Vagina (tissue), 2 donors: ENCODE data around the gene ZC3H14. TPM values are rescaled to one million over a fixed set of nuclear protein-coding genes. Genes with fewer than 3 reads are reported as not detected.

Experiments
- DNase-seq, 2 donors: peaks; one replicate each; pipeline ENCODE4 v3.0.0-alpha.2; 2017; ENCODE audit errors: extremely low spot score in 2 of 2
- H3K27ac ChIP-seq: fragments of 200-600 bp; sonication (generic); one replicate; pipeline ENCODE4 v1.5.1; 2019
- H3K27me3 ChIP-seq: fragments of 200-600 bp; sonication (generic); one replicate; pipeline ENCODE4 v1.5.1; 2019
- H3K36me3 ChIP-seq, 2 donors: fragments of 200-600 bp; sonication (generic); one replicate each; pipeline ENCODE4 v1.5.1; 2017 to 2019
- H3K4me1 ChIP-seq: fragments of 200-600 bp; sonication (generic); one replicate; pipeline ENCODE4 v1.5.1; 2019
- H3K4me3 ChIP-seq, 2 donors: fragments of 200-600 bp; sonication (generic); 1 replicate in 1 of 2; 2 replicates in 1 of 2; pipeline ENCODE4 v1.5.1; 2016 to 2019
- H3K9me3 ChIP-seq: fragments of 200-600 bp; sonication (generic); one replicate; pipeline ENCODE4 v1.5.1; 2019
- POLR2A ChIP-seq, 2 donors: fragments of 450-650 bp; IDR thresholded peaks; one replicate each; pipeline ENCODE4 v1.6.1; 2017; ENCODE audit warnings: antibody characterized with exemption in 2 of 2, mild to moderate bottlenecking in 2 of 2, moderate library complexity in 2 of 2
- POLR2AphosphoS5 ChIP-seq, 2 donors: sonication (generic); formaldehyde crosslinking; IDR thresholded peaks; one replicate each; pipeline ENCODE4 v1.9.0; 2017; ENCODE audit warnings: antibody characterized with exemption in 2 of 2, mild to moderate bottlenecking in 2 of 2, low read depth in 1 of 2; ENCODE audit not compliant: insufficient read depth in 1 of 2
- intact Hi-C: fragments of 100-400 bp; cut with DNase I; formaldehyde crosslinking; loops from one replicate; pipeline ENCODE4 v1.15.1; 2023
- total RNA-seq: library from RNA; depleted of rRNA; stranded (reverse); fragments of >200 nt; gene quantifications from one replicate; pipeline ENCODE4 v1.2.3, GENCODE V29; 2016
- TF ChIP-seq, protein P1 (sequence below), 3 experiments: fragments of 450-650 bp in 2 of 3; fragments of 200-600 bp in 1 of 3; sonication (generic) in 1 of 3; IDR thresholded peaks; one replicate each; pipeline ENCODE4 v1.5.1; 2017 to 2019; ENCODE audit warnings: antibody characterized with exemption in 3 of 3, mild to moderate bottlenecking in 2 of 3, moderate library complexity in 2 of 3

ZC3H14 gene
- total RNA-seq, 1 donor from 2014 or later, result 58.4 TPM

DNA sequence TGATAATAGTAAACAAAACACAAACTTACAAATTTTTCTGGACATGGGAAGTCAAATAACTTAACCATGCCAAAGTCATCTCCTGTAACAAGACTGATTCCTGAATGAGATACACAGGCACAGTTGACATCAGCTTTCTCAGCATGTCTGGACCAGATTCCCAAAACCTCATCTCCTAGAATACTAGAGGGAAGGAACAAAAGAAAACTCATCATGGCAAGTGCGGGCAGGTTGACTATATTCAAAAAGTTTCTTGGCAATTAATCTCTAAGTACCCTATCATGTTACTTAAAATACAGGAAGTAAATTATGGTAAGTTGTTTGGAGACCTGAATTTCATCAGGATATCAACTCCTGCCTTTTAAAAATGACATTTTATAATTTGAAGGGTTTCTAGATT, 53.9 kb downstream of the ZC3H14 start:
- H3K27ac ChIP-seq, result no peak overlapping the region
- H3K4me3 ChIP-seq, result no peak overlapping the region
- H3K36me3 ChIP-seq, result peaks cover 0 to 10% of the 10 kb centered on the region in 2 donors
- H3K27me3 ChIP-seq, result no peaks in the 10 kb centered on the region
- intact Hi-C loops, result no loop called here
- H3K4me1 ChIP-seq, result peaks cover 12% of the 10 kb centered on the region
- no peaks in the 10 kb centered on the region for H3K9me3 ChIP-seq
- no peak for DNase-seq
- TF ChIP-seq, protein P1, sequence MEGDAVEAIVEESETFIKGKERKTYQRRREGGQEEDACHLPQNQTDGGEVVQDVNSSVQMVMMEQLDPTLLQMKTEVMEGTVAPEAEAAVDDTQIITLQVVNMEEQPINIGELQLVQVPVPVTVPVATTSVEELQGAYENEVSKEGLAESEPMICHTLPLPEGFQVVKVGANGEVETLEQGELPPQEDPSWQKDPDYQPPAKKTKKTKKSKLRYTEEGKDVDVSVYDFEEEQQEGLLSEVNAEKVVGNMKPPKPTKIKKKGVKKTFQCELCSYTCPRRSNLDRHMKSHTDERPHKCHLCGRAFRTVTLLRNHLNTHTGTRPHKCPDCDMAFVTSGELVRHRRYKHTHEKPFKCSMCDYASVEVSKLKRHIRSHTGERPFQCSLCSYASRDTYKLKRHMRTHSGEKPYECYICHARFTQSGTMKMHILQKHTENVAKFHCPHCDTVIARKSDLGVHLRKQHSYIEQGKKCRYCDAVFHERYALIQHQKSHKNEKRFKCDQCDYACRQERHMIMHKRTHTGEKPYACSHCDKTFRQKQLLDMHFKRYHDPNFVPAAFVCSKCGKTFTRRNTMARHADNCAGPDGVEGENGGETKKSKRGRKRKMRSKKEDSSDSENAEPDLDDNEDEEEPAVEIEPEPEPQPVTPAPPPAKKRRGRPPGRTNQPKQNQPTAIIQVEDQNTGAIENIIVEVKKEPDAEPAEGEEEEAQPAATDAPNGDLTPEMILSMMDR (IDR thresholded peaks at IDR 0.05), result no peak
- peak in 1 of 2 donors; percentile 42 for TF ChIP-seq POLR2AphosphoS5 (IDR thresholded peaks at IDR 0.05; ENCODE audit: insufficient read depth in 1 of 2, low read depth in 1 of 2)
- no peak for TF ChIP-seq POLR2A (IDR thresholded peaks at IDR 0.05)

DNA sequence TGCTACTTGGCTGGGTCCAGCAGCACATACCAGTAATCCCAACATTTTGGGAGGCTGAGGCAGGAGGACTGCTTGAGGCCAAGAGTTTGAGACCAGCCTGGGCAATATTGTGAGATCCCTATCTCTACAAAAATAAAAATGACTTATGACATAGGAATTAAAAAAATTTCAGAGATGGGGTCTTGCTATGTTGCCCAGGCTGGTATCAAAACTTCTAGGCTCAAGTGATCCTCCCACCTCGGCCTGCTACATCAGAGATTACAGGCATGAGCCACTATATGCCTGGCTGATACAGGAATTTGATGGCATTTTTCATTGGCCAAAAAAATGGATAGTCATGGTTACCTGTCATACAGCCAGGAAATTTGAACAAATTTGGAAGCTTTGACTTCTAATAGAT, 54.6 kb downstream of the ZC3H14 start:
- H3K36me3 ChIP-seq, result peaks cover 0 to 3% of the 10 kb centered on the region in 2 donors
- H3K4me3 ChIP-seq, result no peak overlapping the region
- H3K27me3 ChIP-seq, result no peaks in the 10 kb centered on the region
- no peak for TF ChIP-seq POLR2AphosphoS5 (IDR thresholded peaks at IDR 0.05; ENCODE audit: insufficient read depth in 1 of 2, low read depth in 1 of 2)
- no peak for TF ChIP-seq POLR2A (IDR thresholded peaks at IDR 0.05)
- TF ChIP-seq, protein P1 (IDR thresholded peaks at IDR 0.05), result no peak
- no peak for DNase-seq
- no peaks in the 10 kb centered on the region for H3K9me3 ChIP-seq
- H3K4me1 ChIP-seq, result peaks cover 12% of the 10 kb centered on the region
- intact Hi-C loops, result no loop called here
- no peak overlapping the region for H3K27ac ChIP-seq

DNA sequence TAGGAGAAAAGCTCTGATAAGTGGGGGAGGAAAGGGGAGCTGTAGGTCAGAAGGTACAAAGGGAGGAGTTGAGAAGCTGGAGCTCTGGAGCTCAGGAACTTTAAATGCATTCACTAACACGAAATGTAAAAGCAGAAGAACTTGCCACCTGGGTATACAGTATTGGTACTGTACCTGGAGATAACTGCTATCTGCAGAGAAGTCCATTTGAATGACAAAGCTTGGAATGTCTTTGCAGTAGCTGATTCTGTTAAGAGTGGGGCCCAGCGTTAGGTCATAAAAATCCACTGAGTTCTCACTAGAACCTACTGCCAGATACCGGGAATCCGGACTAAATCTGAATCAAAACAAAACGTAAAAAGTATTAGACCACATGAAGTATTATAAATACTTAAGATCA, 55.6 kb downstream of the ZC3H14 start:
- intact Hi-C loops, result no loop called here
- Histone ChIP-seq H3K4me3 (no peak overlapping the region), H3K36me3 (no peaks in the 10 kb centered on the region), H3K27ac (no peak overlapping the region), H3K9me3 (no peaks in the 10 kb centered on the region), H3K4me1 (peaks cover 11% of the 10 kb centered on the region), H3K27me3 (no peaks in the 10 kb centered on the region)
- no peak for DNase-seq
- TF ChIP-seq, protein P1 (IDR thresholded peaks at IDR 0.05), result no peak
- TF ChIP-seq POLR2AphosphoS5 (IDR thresholded peaks at IDR 0.05; ENCODE audit: insufficient read depth in 1 of 2, low read depth in 1 of 2), result no peak

DNA sequence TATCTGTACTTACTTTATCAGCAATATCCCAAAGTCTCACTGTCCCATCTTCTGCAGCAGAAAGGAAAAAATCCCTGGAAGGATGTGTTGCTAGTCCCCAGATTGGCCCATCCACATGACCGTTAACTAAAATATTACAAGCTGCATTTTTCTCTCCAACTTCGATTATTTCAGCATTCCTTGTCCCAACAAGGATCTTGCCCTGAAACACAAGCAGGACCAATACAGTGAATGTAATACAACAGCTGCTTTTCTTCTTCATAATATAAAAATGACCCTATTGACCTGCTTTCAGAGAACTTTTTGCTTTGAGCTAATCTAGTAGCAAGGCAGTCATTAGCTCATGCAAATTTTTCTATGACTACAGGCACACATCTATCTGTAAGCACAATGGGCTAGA, 58.3 kb downstream of the ZC3H14 start:
- no peak overlapping the region for H3K27ac ChIP-seq
- H3K36me3 ChIP-seq, result no peaks in the 10 kb centered on the region
- TF ChIP-seq POLR2A (IDR thresholded peaks at IDR 0.05) (no peak), POLR2AphosphoS5 (IDR thresholded peaks at IDR 0.05; ENCODE audit: insufficient read depth in 1 of 2, low read depth in 1 of 2) (no peak)
- TF ChIP-seq, protein P1 (IDR thresholded peaks at IDR 0.05), result no peak
- H3K9me3 ChIP-seq, result no peaks in the 10 kb centered on the region
- H3K4me3 ChIP-seq, result no peak overlapping the region
- intact Hi-C loops, result no loop called here
- no peaks in the 10 kb centered on the region for H3K4me1 ChIP-seq
- no peak for DNase-seq
- no peaks in the 10 kb centered on the region for H3K27me3 ChIP-seq

DNA sequence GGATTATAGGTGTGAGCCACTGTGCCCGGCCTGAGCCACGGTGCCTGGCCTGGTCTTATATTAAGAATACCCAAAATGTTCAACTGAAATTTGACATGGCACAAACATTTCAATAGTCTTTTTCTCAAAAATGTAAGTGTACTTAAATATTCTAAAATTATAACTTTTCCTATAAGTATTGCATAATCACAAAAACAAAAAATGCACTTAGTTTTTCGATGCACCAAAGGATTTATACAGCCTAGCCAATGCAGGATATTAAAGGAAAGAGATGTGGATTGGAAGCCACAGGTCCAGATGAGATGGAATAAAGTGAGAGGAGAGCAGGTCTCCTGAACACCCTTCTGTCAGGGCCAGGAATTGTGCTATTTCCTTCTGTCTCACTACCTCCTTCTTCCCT, 62.8 kb downstream of the ZC3H14 start:
- no peak for TF ChIP-seq POLR2A (IDR thresholded peaks at IDR 0.05)
- no peak for TF ChIP-seq POLR2AphosphoS5 (IDR thresholded peaks at IDR 0.05; ENCODE audit: insufficient read depth in 1 of 2, low read depth in 1 of 2)
- TF ChIP-seq, protein P1 (IDR thresholded peaks at IDR 0.05), result no peak
- H3K36me3 ChIP-seq, result no peaks in the 10 kb centered on the region
- no peak overlapping the region for H3K4me3 ChIP-seq
- H3K4me1 ChIP-seq, result no peaks in the 10 kb centered on the region
- no peaks in the 10 kb centered on the region for H3K27me3 ChIP-seq
- H3K9me3 ChIP-seq, result no peaks in the 10 kb centered on the region
- no peak overlapping the region for H3K27ac ChIP-seq
- intact Hi-C loops, result no loop called here
- DNase-seq, result no peak
